AG10803 (cell line): Measurements from ENCODE around the gene ITGA11.

Source experiments
- DNase-seq: peaks from one replicate; pipeline ENCODE4 v3.0.0; 2010; ENCODE audit warnings: low read depth
- H3K4me3 ChIP-seq: 2 replicates; pipeline ENCODE4 v1.5.1; 2011; ENCODE audit warnings: mild to moderate bottlenecking, low read length, control low read depth
- CTCF ChIP-seq: conservative IDR thresholded peaks from 2 replicates; pipeline ENCODE4 v1.5.1; 2011; ENCODE audit warnings: mild to moderate bottlenecking, low read length, control low read depth, inconsistent platforms

ITGA11 gene

GRCh38 chr15:68421115-68421551, 10.8 kb downstream of the ITGA11 start:
- no peak overlapping the region for H3K4me3 ChIP-seq
- TF ChIP-seq CTCF = no peak
- DNase-seq = no peak

GRCh38 chr15:68420186-68420684, 11.7 kb downstream of the ITGA11 start:
- DNase-seq = no peak
- no peak for TF ChIP-seq CTCF

GRCh38 chr15:68419301-68420175, 12.4 kb downstream of the ITGA11 start:
- DNase-seq = peak; percentile 59
- H3K4me3 ChIP-seq = no peak overlapping the region
- no peak for TF ChIP-seq CTCF

More at GRCh38 chr15:68420186-68420684, 11.7 kb downstream of the ITGA11 start:
- H3K4me3 ChIP-seq = no peak overlapping the region

GRCh38 chr15:68418611-68419161, 13.3 kb downstream of the ITGA11 start:
- TF ChIP-seq CTCF = no peak
- peak; percentile 79 for DNase-seq
- no peak overlapping the region for H3K4me3 ChIP-seq

- DNase-seq = peak; percentile 70
- H3K4me3 ChIP-seq = no peak overlapping the region
- TF ChIP-seq CTCF = no peak
Measured at GRCh38 chr15:68417897-68418296, 14.1 kb downstream of the ITGA11 start.

- no peak for DNase-seq
- H3K4me3 ChIP-seq = no peak overlapping the region
- TF ChIP-seq CTCF = no peak
Measured at GRCh38 chr15:68417051-68417450, 14.9 kb downstream of the ITGA11 start.

- DNase-seq = no peak
- no peak overlapping the region for H3K4me3 ChIP-seq
- no peak for TF ChIP-seq CTCF
Measured at GRCh38 chr15:68416158-68416535, 15.8 kb downstream of the ITGA11 start.
